IMR-90 (cell line): Measurements from ENCODE around the gene FBXL20.
A peak's percentile ranks its signal among the peaks of the same experiment; 100 is the strongest.

Source experiments
- BHLHE40 ChIP-seq: fragments of 150-350 bp; IDR thresholded peaks from 2 replicates; pipeline ENCODE4 v1.6.1; 2016; ENCODE audit warnings: mild to moderate bottlenecking, low read depth, low read length
- CTCF ChIP-seq: conservative IDR thresholded peaks from 2 replicates; pipeline ENCODE4 v1.5.1; 2012; ENCODE audit warnings: mild to moderate bottlenecking, low read depth, low read length, improper control_type of control experiment
- ELK1 ChIP-seq: fragments of 150-350 bp; IDR thresholded peaks from 2 replicates; pipeline ENCODE4 v1.6.1; 2016; ENCODE audit warnings: low read depth, mild to moderate bottlenecking, low read length, moderate library complexity, borderline replicate concordance
- POLR2A ChIP-seq: IDR thresholded peaks from 2 replicates; pipeline ENCODE4 v1.6.1; 2012; ENCODE audit warnings: mild to moderate bottlenecking, low read depth, low read length
- RAD21 ChIP-seq: IDR thresholded peaks from 2 replicates; pipeline ENCODE4 v1.6.1; 2012; ENCODE audit warnings: low read length, improper control_type of control experiment
- RCOR1 ChIP-seq: IDR thresholded peaks from 2 replicates; pipeline ENCODE4 v1.6.1; 2012; ENCODE audit warnings: mild to moderate bottlenecking, low read length, improper control_type of control experiment; ENCODE audit not compliant: insufficient replicate concordance
- SMC3 ChIP-seq: fragments of 150-350 bp; IDR thresholded peaks from 2 replicates; pipeline ENCODE4 v1.6.1; 2016; ENCODE audit warnings: low read depth, mild to moderate bottlenecking, antibody characterized with exemption, low read length, moderate library complexity

DNA sequence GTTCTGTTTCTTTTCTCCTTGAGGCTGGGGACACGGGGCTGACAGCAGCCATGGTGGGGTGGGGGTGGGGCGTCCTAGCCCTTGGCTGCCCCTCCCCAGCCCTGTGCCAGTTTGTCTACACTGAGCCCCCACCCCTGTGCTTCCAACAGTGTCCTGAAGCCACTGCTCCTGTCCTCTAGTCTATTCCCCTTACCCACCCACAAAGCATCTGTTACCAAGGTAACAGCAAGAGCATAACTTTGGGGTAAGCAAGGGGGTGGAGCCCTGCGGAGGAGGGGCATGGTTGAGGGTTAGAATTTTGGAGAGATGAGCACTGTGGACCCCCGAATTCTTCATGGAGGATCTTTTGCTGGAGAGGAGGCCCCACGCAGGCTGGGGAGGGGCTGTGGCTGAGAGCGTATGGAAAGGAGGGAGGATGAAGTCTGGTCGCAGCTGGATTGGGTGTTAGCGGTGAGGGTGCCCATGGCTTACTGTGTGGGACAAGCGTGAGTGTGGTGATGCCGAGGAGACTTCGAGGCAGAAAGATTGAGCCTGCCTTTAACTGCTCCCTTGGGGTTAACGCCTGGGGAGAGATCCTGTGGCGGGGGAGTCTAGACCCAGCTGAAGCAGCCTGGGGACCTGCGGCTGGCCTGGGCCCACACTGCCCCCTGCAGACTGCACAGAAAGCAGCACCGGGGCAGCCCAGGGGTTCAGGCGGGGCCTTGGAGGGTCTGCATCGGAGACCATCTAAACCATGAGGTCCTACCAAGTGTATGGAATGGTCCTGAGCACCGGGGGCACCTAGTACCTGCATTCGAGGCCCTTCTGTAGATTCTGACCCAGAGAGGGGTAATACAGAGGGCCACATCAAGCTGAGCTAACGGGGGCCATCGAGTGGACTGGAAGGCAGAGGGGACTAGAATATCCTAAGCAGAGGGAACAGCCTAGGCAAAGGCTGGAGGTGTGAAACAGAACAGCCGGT is 169.6 kb downstream of the FBXL20 start:
- TF ChIP-seq CTCF (peak; percentile 74), SMC3 (peak; percentile 66), POLR2A (no peak), ELK1 (no peak), RCOR1 (no peak), RAD21 (peak; percentile 75), BHLHE40 (no peak)
